AML-193 (cell line): ENCODE results near the gene LY6G6C.
A peak's percentile ranks its signal among the peaks of the same experiment; 100 is the strongest.
"Not testable (repeated sequence)": the region's sequence is repeated elsewhere in the genome, so short reads cannot be mapped to it uniquely, and the experiment has no call there.

Source experiments
- DNase-seq, 2 experiments: peaks; one replicate each; lab custom pipeline; 2025; lab: John Stamatoyannopoulos, UW

LY6G6C gene

GRCh38 chr6:31727034-31727716 is 5.6 kb upstream of the LY6G6C start:
- no peak for DNase-seq

- peak; percentile 48 to 54 for DNase-seq
Measured at GRCh38 chr6:31725502-31726350, 4.2 kb upstream of the LY6G6C start.

DNA sequence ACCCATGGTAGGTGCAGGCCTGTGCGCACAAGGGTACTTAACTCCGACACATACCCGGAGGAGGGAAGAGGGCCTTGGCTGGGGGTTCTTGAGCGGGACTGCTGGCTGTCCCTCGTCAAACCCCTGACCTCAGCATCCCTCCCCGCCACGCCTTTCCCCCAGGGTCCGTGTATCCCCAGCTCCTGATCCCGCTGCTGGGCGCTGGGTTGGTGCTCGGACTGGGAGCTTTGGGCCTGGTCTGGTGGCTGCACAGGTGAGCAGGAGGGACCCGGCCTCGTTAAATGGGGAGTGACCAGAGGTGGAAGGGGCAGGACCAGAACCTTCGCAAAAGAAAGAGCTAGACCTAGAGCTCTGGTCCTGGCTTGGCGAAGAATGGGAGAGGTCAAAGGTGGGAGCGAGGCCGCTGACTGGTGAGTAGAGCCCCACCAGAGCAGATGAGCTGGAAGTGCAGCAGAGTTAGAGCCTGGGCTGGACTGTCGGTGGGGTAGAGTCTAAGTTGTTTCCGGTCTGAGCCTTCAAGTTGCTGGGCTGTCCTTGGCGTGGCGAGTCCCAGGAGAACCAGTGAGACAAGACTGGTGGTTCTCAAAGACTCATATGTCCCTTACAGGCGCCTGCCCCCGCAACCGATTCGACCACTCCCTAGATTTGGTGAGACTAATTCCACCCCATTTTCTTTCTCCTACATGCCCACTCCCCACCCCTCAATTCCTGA is 2.6 kb upstream of the LY6G6C start:
- no peak for DNase-seq

DNA sequence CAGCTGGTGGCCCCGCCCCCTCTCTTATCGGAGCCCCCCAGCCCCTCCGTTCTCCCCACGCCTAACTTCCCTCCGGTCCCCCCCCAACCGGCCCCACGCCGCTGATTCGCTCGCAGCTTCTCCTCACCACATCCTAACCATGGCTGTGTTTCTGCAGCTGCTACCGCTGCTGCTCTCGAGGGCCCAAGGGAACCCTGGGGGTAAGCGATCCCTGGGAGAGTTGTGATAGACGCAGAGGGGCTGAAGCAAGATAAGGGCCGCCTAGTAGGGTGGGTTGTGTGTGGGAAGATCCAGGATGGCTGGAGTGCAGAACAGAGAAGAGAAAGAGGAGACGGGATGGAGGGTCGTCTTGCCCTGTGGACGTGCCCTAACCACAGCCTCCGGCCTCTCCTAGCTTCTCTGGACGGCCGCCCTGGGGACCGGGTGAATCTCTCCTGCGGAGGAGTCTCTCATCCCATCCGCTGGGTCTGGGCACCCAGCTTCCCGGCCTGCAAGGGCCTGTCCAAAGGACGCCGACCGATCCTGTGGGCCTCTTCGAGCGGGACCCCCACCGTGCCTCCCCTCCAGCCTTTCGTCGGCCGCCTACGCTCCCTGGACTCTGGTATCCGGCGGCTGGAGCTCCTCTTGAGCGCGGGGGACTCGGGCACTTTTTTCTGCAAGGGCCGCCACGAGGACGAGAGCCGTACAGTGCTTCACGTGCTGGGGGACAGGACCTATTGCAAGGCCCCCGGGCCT is 1.9 kb upstream of the LY6G6C start, which contains the start of gene MPIG6B:
MPIG6B (plus strand) TSS at position 129 of the 735 bp plus-strand sequence; CDS start at position 140, 11 bp downstream.
- DNase-seq = no peak

DNA sequence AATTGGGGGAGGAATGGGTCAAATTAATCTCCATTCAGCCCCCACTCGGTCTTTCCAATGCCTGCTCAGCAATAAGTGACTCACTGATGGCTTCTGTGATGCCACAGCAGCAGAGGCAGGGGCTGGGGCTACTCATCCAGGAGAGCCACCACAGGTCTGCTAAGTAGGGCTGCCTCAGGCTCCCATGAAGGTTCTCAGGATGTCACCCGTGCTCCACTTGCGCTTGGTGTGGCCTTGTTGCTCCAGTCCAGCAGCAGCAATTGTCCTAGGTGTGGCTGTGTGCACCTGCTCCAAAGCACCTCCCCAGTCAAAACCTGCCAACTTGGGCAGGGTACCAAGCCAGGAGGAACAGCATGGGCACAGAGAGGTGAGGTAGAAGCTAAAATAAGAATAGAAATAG is 627 bp upstream of the LY6G6C start:
- DNase-seq = no peak

DNA sequence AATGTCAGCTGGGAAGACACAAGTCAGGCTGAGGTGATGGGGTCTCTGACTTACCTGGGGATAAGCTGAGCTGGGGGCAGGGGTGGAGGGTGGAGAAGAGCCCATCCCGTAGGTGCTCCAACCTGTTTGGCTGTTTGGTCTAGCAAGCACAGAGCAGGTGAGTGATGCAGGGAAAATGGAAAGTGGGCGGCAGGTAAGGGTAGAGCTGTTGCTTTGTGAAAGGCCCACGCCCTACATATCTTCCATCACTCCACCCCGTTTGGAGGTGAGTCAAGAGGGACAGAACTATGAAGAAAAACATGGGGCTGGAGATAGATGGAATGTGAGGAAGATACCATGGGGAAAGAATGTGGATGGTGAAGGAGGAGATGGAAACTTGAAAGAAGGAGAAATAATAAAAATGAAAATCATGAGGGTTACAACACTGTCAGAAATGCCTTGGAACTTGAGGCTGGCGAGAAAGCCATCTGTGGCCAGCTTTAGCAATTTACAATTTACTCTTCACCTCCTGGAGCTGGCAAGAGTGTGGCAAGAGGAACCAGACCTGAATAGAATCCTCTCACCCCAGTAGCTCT is 1.3 kb downstream of the LY6G6C start:
- DNase-seq = no peak

GRCh38 chr6:31719001-31719400 is 2.5 kb downstream of the LY6G6C start:
- DNase-seq = no peak

- no peak for DNase-seq
Measured at GRCh38 chr6:31718265-31718664, 3.3 kb downstream of the LY6G6C start.

DNA sequence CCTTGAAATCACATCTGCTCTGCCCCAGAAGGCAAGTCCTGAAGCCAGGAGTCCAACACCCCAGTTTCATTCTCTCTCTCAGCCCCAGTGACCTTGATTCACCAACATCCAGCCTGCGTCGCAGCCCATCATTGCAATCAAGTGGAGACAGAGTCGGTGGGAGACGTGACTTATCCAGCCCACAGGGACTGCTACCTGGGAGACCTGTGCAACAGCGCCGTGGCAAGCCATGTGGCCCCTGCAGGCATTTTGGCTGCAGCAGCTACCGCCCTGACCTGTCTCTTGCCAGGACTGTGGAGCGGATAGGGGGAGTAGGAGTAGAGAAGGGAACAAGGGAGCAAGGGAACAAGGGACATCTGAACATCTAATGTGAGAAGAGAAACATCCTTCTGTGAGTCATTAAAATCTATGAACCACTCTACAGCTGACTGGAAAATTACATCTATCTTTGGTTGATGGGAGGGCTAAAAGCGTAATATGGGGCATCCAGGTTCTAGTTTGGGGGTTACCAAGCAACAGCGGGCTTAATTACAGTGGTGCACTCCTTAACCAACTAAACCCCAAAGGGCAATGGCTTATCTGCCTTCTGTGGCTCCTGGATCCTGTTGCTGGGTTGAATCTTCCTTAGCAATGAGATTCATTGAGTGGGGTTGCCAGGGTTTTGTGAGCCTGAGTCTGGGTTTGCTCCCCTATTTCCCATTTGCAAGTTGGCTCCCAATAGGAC is 3.9 kb downstream of the LY6G6C start:
- no peak for DNase-seq

- no peak for DNase-seq
Measured at GRCh38 chr6:31715022-31715958, 6.3 kb downstream of the LY6G6C start, which contains the start of gene LY6G6D. Gene LY6G6D (plus strand): TSS chr6:31715348. CDS start chr6:31715356, 8 bp downstream.

DNA sequence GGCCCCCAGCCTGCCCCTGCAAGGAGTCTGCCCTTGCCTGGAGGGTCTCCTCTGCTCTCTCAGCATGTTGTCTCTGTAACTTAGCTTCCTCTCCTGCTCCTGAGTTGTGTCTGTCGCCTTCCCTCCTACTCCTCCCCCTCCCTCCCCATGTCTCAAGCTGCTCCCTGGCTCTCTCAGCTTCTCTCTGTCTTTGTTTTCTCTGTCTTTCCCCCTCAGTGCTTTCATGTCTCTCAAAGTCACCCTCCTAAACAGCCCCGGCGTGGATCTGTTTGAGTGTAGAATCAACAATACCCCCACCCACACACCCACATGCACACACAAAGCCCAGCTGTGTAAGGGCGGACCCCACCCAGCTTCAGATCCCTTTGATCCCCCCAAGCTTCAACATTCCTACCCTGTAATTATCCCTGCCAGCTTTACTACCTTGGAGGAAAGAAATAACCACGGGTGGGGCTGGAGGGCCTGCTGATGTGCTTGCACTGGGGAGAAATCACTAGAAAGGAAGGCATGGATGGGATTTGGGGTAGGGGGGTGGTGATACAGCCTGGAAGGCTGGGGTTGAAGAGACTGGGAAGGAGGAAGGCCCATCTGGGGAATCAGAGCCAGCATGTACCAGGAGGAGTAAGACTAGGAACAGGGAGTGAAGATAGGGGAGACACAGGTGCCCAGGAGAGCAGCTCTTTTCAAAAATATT is 7.4 kb downstream of the LY6G6C start:
- no peak for DNase-seq

DNA sequence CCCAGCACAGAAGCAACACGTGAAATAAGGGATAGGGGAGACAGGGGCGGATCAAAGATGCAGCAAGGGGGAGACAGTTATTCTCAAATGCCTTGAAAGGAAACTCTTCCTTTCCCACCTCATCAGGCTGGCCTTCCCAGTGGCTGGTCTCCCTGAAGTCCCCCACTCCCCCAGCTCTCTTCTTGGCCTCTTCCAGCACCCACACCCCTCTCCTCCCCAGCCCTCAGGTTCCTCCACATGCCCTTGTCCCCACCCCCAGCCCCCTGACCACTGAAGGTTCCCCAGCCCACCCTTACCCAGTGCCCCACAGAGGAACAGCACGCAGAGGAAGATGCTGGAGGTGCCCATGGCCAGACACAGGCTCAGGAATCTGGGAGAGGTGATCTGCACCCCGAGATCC is 8.1 kb downstream of the LY6G6C start:
- DNase-seq = no peak

GRCh38 chr6:31712296-31712695 is 9.2 kb downstream of the LY6G6C start:
- peak; percentile 40 to 48 for DNase-seq

GRCh38 chr6:31711233-31711632 is 10.3 kb downstream of the LY6G6C start:
- peak; percentile 22 to 31 for DNase-seq

DNA sequence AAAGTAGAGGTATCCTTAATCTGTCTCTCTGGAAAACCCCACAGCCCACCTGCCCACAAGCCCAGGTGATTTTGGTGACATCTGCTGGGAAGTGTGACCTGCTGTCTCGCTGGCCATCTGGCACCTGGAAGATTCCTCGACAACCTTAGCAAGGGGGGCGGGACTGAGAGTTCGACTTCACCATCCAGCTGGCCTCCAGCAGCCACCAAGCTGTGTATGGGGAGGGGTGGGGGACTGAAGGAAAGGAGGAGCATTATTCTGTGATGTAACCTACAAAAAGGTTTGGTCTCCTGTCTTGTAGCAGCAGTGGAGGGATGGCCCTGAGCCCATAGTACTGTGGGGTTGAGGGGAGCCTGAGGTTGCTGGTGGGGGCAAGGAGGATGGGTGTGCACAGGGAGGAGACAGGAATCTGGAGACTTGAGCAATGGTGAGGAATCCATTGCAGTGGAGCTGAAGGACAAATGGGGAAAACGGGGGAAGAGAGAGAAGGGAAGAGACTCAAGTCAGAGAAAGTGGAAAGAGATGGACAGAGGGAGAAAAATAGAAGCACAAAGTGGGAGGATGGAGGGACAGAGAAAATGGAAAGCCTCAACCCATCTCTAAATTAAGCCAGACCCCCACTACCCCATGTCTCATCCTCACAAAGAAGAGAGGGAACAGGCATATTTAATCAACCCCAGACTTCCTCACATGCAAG is 10.9 kb downstream of the LY6G6C start:
- DNase-seq = no peak

- not testable (repeated sequence) for DNase-seq
Measured at GRCh38 chr6:31709157-31709556, 12.4 kb downstream of the LY6G6C start.

- DNase-seq = no peak
Measured at GRCh38 chr6:31708224-31708623, 13.3 kb downstream of the LY6G6C start.

GRCh38 chr6:31707701-31708100 is 13.8 kb downstream of the LY6G6C start:
- DNase-seq = no peak
